Natural killer cell (primary cell): ENCODE data around the gene ARSG. TPM values are rescaled to one million over a fixed set of nuclear protein-coding genes. Genes with fewer than 3 reads are reported as not detected.

Experiments used
- ATAC-seq, 3 donors: fragments of 150-1000 bp in 2 of 3; fragments of 200-7000 bp in 1 of 3; cut with Tn5 transposase; 1 replicate in 1 of 3; 2 replicates in 2 of 3; pipeline ENCODE4 v1.10.0; 2021; ENCODE audit warnings: mild to moderate bottlenecking in 2 of 3, moderate library complexity in 2 of 3
- DNase-seq, 2 donors: peaks; one replicate each; pipeline versions ENCODE4 v3.0.0 to v3.0.0-alpha.2; 2013 to 2021; ENCODE audit warnings: mixed read lengths in 1 of 2
- H3K27ac ChIP-seq: one replicate; pipeline ENCODE4 v1.5.1; 2013; ENCODE audit warnings: mild to moderate bottlenecking, low read length
- H3K27me3 ChIP-seq: one replicate; pipeline ENCODE4 v1.6.1; 2013; ENCODE audit warnings: low read length; ENCODE audit not compliant: control insufficient read depth, insufficient read depth
- H3K36me3 ChIP-seq: one replicate; pipeline ENCODE4 v1.6.1; 2013; ENCODE audit warnings: low read length; ENCODE audit not compliant: control insufficient read depth, insufficient read depth
- H3K4me1 ChIP-seq: one replicate; pipeline ENCODE4 v1.6.1; 2013; ENCODE audit warnings: low read length; ENCODE audit not compliant: control insufficient read depth, insufficient read depth
- H3K4me3 ChIP-seq: one replicate; pipeline ENCODE4 v1.5.1; 2013; ENCODE audit warnings: low read length
- H3K9me3 ChIP-seq: one replicate; pipeline ENCODE4 v1.6.1; 2013; ENCODE audit warnings: low read length; ENCODE audit not compliant: control insufficient read depth, insufficient read depth
- H3K27ac Mint-ChIP-seq, 2 donors: one replicate each; pipeline ENCODE4 v1.8.0; 2022; ENCODE audit warnings: mild to moderate bottlenecking in 2 of 2, mixed read lengths in 2 of 2, moderate library complexity in 1 of 2
- H3K27me3 Mint-ChIP-seq, 2 donors: one replicate each; pipeline ENCODE4 v1.8.0; 2022; ENCODE audit warnings: low read depth in 2 of 2, mixed read lengths in 2 of 2
- H3K36me3 Mint-ChIP-seq: one replicate; pipeline ENCODE4 v1.8.0; 2022; ENCODE audit warnings: mixed read lengths
- H3K4me1 Mint-ChIP-seq, 2 donors: one replicate each; pipeline ENCODE4 v1.8.0; 2022; ENCODE audit warnings: mixed read lengths in 2 of 2
- H3K4me3 Mint-ChIP-seq: one replicate; pipeline ENCODE4 v1.8.0; 2022; ENCODE audit warnings: mild to moderate bottlenecking, moderate library complexity, mixed read lengths
- H3K9me3 Mint-ChIP-seq, 2 donors: one replicate each; pipeline ENCODE4 v1.8.0; 2022; ENCODE audit warnings: mixed read lengths in 2 of 2
- CTCF ChIP-seq: fragments of 200-600 bp; IDR thresholded peaks from one replicate; pipeline ENCODE4 v1.8.0; 2022; ENCODE audit warnings: antibody characterized with exemption
- WGBS: methylation state at CpG from one replicate; pipeline ENCODE4 v1.1.7; 2013; ENCODE audit warnings: missing lambda C conversion rate; ENCODE audit not compliant: insufficient coverage; 5-methylcytosine and 5-hydroxymethylcytosine counted together
- intact Hi-C: fragments of 100-400 bp; cut with micrococcal nuclease; formaldehyde crosslinking; loops from one replicate; pipeline ENCODE4 v1.14.2; 2022
- total RNA-seq, 4 donors: library from RNA; stranded (reverse); fragments of 120-200 nt in 1 of 4; gene quantifications; one replicate each; pipeline versions ENCODE4 v1.2.3 to v1.2.4, GENCODE V29; 2013 to 2022

Gene ARSG
- total RNA-seq, 3 donors from 2014 or later (not counting 1 experiment from before 2014, with no cell fraction given), result 34.8 to 52.3 (median 39.3) TPM

- DNase-seq, result no peak
- Histone ChIP-seq H3K4me3 (no peak overlapping the region), H3K36me3 (peaks cover 59% of the 10 kb centered on the region), H3K9me3 (no peaks in the 10 kb centered on the region), H3K27ac (no peak overlapping the region), H3K4me1 (no peaks in the 10 kb centered on the region), H3K27me3 (no peaks in the 10 kb centered on the region)
- Mint-ChIP-seq H3K9me3 (no peaks in the 10 kb centered on the region), H3K36me3 (peaks cover 8% of the 10 kb centered on the region), H3K4me3 (no peak overlapping the region), H3K4me1 (no peaks in the 10 kb centered on the region), H3K27ac (peak overlapping the region; percentile 18 to 38), H3K27me3 (no peaks in the 10 kb centered on the region)
- no peak for TF ChIP-seq CTCF
- WGBS, result over 99% methylated on average over 8 of the region's 8 CpGs
- no peak for ATAC-seq
- intact Hi-C loops, result no loop called here
These were observed 131.5 kb downstream of the ARSG start for GRCh38 chr17:68422821-68423220.

- Mint-ChIP-seq H3K27me3 (no peaks in the 10 kb centered on the region), H3K4me1 (no peaks in the 10 kb centered on the region), H3K36me3 (peaks cover 8% of the 10 kb centered on the region), H3K9me3 (no peaks in the 10 kb centered on the region), H3K27ac (peak overlapping the region in 1 of 2 donors; percentile 38), H3K4me3 (no peak overlapping the region)
- no peaks in the 10 kb centered on the region for H3K27me3 ChIP-seq
- H3K27ac ChIP-seq, result no peak overlapping the region
- no peaks in the 10 kb centered on the region for H3K4me1 ChIP-seq
- intact Hi-C loops, result no loop called here
- no peak for TF ChIP-seq CTCF
- H3K4me3 ChIP-seq, result no peak overlapping the region
- peaks cover 60% of the 10 kb centered on the region for H3K36me3 ChIP-seq
- no peaks in the 10 kb centered on the region for H3K9me3 ChIP-seq
- ATAC-seq (no peak), DNase-seq (no peak)
- 95% methylated on average over 3 of the region's 3 CpGs for WGBS
These were observed 132.0 kb downstream of the ARSG start for GRCh38 chr17:68423251-68423650.

GRCh38 chr17:68424203-68424602, 132.9 kb downstream of the ARSG start:
- H3K27me3 ChIP-seq, result no peaks in the 10 kb centered on the region
- H3K36me3 ChIP-seq, result peaks cover 65% of the 10 kb centered on the region
- no peak for TF ChIP-seq CTCF
- no peaks in the 10 kb centered on the region for H3K4me1 ChIP-seq
- ATAC-seq (no peak), DNase-seq (no peak)
- H3K27ac ChIP-seq, result no peak overlapping the region
- H3K9me3 ChIP-seq, result no peaks in the 10 kb centered on the region
- Mint-ChIP-seq H3K36me3 (peaks cover 8% of the 10 kb centered on the region), H3K9me3 (no peaks in the 10 kb centered on the region), H3K4me1 (no peaks in the 10 kb centered on the region), H3K27me3 (no peaks in the 10 kb centered on the region), H3K27ac (no peak overlapping the region), H3K4me3 (no peak overlapping the region)
- H3K4me3 ChIP-seq, result no peak overlapping the region
- 97% methylated on average over 12 of the region's 12 CpGs for WGBS
- intact Hi-C loops, result no loop called here

GRCh38 chr17:68424861-68425260, 133.6 kb downstream of the ARSG start:
- Mint-ChIP-seq H3K9me3 (no peaks in the 10 kb centered on the region), H3K4me3 (no peak overlapping the region), H3K27ac (no peak overlapping the region), H3K27me3 (no peaks in the 10 kb centered on the region), H3K36me3 (peaks cover 10% of the 10 kb centered on the region), H3K4me1 (no peaks in the 10 kb centered on the region)
- WGBS, result 94% methylated on average over 6 of the region's 6 CpGs
- no peak overlapping the region for H3K27ac ChIP-seq
- H3K27me3 ChIP-seq, result no peaks in the 10 kb centered on the region
- peaks cover 65% of the 10 kb centered on the region for H3K36me3 ChIP-seq
- no peak for TF ChIP-seq CTCF
- no peaks in the 10 kb centered on the region for H3K4me1 ChIP-seq
- no peaks in the 10 kb centered on the region for H3K9me3 ChIP-seq
- intact Hi-C loops, result no loop called here
- no peak for DNase-seq
- no peak overlapping the region for H3K4me3 ChIP-seq
- ATAC-seq, result no peak
